Epithelial cell of proximal tubule (primary cell): ENCODE measurements around the gene TMEM145. TPM values are rescaled to one million over a fixed set of nuclear protein-coding genes. Genes with fewer than 3 reads are reported as not detected.
A peak's percentile ranks its signal among the peaks of the same experiment; 100 is the strongest.

Experiments used
- DNase-seq: peaks from one replicate; pipeline ENCODE4 v3.0.0-alpha.2; 2011; ENCODE audit warnings: low read depth
- H3K4me3 ChIP-seq: 2 replicates; pipeline ENCODE4 v1.5.1; 2011; ENCODE audit warnings: low read depth, mild to moderate bottlenecking, low read length
- total RNA-seq: library from RNA; depleted of rRNA; stranded (reverse); fragments of >200 nt; gene quantifications from 2 replicates; pipeline ENCODE4 v1.2.3, GENCODE V29; 2015
- TF ChIP-seq, protein P1 (sequence below): conservative IDR thresholded peaks from 2 replicates; pipeline ENCODE4 v1.5.1; 2012; ENCODE audit warnings: low read depth, mild to moderate bottlenecking, low read length

TMEM145 gene
- total RNA-seq, 1 donor from 2014 or later = 0.63 TPM

DNA sequence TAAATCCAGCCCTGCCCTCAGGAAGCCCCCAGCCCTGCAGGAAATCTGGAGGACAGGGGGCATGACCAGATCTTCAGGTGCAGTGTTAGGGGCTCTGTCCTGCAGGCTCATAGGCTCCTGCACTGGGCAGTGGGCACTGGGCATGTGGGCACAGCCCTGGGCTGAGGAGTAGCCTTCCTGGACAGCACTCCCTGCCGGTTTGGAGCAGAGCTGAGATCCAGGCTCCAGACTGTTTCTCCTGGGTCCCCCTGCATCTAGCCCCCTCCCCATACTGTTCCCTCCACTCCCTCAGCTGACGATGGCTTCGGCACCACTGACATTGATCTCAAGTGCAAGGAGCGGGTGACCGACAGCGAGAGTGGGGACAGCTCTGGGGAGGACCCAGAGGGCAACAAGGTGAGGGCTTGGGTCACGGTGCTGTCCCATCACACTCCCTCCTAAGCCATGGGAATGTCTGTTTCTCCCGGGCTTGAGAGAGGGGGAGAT is 23.5 kb upstream of the TMEM145 start:
- H3K4me3 ChIP-seq = no peak overlapping the region
- TF ChIP-seq, protein P1, sequence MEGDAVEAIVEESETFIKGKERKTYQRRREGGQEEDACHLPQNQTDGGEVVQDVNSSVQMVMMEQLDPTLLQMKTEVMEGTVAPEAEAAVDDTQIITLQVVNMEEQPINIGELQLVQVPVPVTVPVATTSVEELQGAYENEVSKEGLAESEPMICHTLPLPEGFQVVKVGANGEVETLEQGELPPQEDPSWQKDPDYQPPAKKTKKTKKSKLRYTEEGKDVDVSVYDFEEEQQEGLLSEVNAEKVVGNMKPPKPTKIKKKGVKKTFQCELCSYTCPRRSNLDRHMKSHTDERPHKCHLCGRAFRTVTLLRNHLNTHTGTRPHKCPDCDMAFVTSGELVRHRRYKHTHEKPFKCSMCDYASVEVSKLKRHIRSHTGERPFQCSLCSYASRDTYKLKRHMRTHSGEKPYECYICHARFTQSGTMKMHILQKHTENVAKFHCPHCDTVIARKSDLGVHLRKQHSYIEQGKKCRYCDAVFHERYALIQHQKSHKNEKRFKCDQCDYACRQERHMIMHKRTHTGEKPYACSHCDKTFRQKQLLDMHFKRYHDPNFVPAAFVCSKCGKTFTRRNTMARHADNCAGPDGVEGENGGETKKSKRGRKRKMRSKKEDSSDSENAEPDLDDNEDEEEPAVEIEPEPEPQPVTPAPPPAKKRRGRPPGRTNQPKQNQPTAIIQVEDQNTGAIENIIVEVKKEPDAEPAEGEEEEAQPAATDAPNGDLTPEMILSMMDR = no peak
- DNase-seq = no peak

DNA sequence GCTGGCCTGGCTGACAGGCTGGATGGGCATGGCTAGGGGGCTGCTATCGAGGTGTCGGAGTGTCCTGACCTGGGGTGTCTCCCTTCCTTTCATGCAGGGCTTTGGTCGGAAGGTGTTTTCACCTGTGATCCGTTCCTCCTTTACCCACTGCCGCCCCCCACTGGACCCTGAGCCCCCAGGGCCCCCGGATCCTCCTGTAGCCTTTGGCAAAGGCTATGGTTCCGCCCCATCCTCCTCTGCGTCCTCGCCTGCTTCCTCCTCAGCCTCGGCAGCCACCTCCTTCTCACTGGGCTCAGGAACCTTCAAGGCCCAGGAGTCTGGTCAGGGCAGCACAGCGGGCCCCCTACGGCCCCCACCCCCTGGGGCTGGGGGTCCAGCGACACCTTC is 23.0 kb upstream of the TMEM145 start:
- TF ChIP-seq, protein P1 = no peak

DNA sequence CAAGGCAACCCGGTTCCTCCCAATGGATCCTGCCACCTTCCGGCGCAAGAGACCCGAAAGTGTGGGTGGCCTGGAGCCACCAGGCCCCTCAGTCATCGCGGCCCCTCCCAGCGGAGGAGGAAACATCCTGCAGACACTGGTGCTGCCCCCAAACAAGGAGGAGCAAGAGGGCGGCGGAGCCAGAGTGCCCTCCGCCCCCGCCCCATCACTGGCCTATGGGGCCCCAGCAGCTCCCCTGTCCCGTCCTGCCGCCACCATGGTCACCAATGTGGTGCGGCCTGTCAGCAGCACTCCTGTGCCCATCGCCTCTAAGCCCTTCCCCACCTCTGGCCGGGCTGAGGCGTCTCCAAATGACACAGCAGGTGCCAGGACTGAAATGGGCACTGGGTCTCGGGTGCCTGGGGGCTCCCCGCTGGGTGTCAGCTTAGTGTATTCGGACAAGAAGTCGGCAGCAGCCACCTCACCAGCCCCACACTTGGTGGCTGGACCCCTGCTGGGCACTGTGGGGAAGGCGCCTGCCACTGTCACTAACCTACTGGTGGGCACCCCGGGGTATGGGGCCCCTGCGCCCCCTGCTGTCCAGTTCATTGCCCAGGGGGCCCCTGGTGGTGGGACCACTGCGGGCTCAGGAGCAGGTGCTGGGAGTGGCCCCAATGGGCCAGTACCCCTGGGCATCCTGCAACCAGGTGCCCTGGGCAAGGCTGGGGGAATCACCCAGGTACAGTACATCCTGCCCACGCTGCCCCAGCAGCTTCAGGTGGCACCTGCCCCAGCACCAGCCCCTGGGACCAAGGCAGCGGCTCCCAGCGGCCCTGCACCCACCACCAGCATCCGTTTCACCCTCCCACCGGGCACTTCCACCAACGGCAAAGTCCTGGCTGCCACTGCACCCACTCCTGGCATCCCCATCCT is 22.3 kb upstream of the TMEM145 start:
- DNase-seq = no peak
- no peak overlapping the region for H3K4me3 ChIP-seq
- TF ChIP-seq, protein P1 = peak; percentile 50

More for the DNA sequence above, 23.0 kb upstream of the TMEM145 start:
- no peak for DNase-seq
- H3K4me3 ChIP-seq = no peak overlapping the region

GRCh38 chr19:42291435-42291810 is 21.7 kb upstream of the TMEM145 start:
- no peak overlapping the region for H3K4me3 ChIP-seq
- DNase-seq = no peak
- TF ChIP-seq, protein P1 = no peak

- no peak overlapping the region for H3K4me3 ChIP-seq
- TF ChIP-seq, protein P1 = no peak
- DNase-seq = no peak
Measured at GRCh38 chr19:42292042-42292960, 20.8 kb upstream of the TMEM145 start.

DNA sequence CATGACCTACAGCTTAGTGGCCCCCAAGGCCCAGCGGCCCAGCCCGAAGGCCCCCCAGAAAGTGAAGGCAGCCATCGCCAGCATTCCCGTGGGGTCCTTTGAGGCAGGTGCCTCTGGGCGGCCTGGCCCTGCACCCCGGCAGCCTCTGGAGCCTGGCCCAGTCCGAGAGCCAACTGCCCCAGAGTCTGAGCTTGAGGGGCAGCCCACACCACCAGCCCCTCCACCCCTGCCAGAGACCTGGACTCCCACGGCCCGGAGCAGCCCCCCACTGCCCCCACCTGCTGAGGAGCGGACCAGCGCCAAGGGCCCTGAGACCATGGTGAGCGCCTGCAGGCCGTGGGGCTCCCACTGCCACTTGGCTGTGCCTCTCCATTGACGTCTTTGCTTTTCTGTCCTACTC is 20.1 kb upstream of the TMEM145 start:
- no peak for DNase-seq
- H3K4me3 ChIP-seq = no peak overlapping the region
- TF ChIP-seq, protein P1 = no peak
